ENCODE measurements around the gene SECISBP2L.

GRCh38 chr15:49066372-49066771 is 20.1 kb upstream of the SECISBP2L start:
- TF ChIP-seq MAX (IDR thresholded peaks at IDR 0.05; ENCODE audit: low read depth, low read length), result no peak
- TF ChIP-seq FOS (IDR thresholded peaks at IDR 0.05; ENCODE audit: borderline replicate concordance, extremely low read depth, insufficient read length), result no peak
- no peak for TF ChIP-seq CREB1 (IDR thresholded peaks at IDR 0.05; ENCODE audit: low read depth)
- no peak for TF ChIP-seq RBBP5 (conservative IDR thresholded peaks at IDR 0.05)
- no peak for TF ChIP-seq CTCF (IDR thresholded peaks at IDR 0.05 in 2 of 3, conservative IDR thresholded peaks at IDR 0.05 in 1 of 3; ENCODE audit: control insufficient read depth in 2 of 3, extremely low read depth in 1 of 3, insufficient read depth in 1 of 3, low read depth in 3 of 3, low read length in 3 of 3)
- TF ChIP-seq POLR2A (IDR thresholded peaks at IDR 0.05; ENCODE audit: low read depth, low read length), result no peak
- no peak for TF ChIP-seq REST (IDR thresholded peaks at IDR 0.05; ENCODE audit: low read depth, low read length)
- no peak for TF ChIP-seq MYC (IDR thresholded peaks at IDR 0.05; ENCODE audit: insufficient read depth, insufficient read length, insufficient replicate concordance, low read length, severe bottlenecking)
- no peak for TF ChIP-seq NBN (IDR thresholded peaks at IDR 0.05)

Data from GM12878 (cell line).